Glomerular visceral epithelial cell (primary cell): ENCODE measurements around the gene HRH3.

Source experiments
- DNase-seq: peaks from one replicate; pipeline ENCODE4 v3.0.0-alpha.2; 2016; ENCODE audit errors: extremely low spot score

HRH3 gene

GRCh38 chr20:62175711-62176110 lies 44.4 kb downstream of the HRH3 start:
- DNase-seq: no peak

GRCh38 chr20:62174870-62175624 lies 45.0 kb downstream of the HRH3 start:
- no peak for DNase-seq

- DNase-seq: no peak
Measured at GRCh38 chr20:62174021-62174804, 45.9 kb downstream of the HRH3 start.

- DNase-seq: no peak
Measured at GRCh38 chr20:62172666-62173065, 47.4 kb downstream of the HRH3 start.

GRCh38 chr20:62171245-62171644 lies 48.8 kb downstream of the HRH3 start:
- no peak for DNase-seq

- DNase-seq: no peak
Measured at GRCh38 chr20:62170536-62170935, 49.5 kb downstream of the HRH3 start.

GRCh38 chr20:62168890-62169435 lies 51.1 kb downstream of the HRH3 start:
- DNase-seq: no peak

GRCh38 chr20:62168061-62168460 lies 52.0 kb downstream of the HRH3 start:
- DNase-seq: no peak

GRCh38 chr20:62167474-62167873 lies 52.6 kb downstream of the HRH3 start:
- no peak for DNase-seq

- no peak for DNase-seq
Measured at GRCh38 chr20:62165762-62166399, 54.2 kb downstream of the HRH3 start.
